ENCODE data around the gene TACR2.

- TF ChIP-seq, protein P1, sequence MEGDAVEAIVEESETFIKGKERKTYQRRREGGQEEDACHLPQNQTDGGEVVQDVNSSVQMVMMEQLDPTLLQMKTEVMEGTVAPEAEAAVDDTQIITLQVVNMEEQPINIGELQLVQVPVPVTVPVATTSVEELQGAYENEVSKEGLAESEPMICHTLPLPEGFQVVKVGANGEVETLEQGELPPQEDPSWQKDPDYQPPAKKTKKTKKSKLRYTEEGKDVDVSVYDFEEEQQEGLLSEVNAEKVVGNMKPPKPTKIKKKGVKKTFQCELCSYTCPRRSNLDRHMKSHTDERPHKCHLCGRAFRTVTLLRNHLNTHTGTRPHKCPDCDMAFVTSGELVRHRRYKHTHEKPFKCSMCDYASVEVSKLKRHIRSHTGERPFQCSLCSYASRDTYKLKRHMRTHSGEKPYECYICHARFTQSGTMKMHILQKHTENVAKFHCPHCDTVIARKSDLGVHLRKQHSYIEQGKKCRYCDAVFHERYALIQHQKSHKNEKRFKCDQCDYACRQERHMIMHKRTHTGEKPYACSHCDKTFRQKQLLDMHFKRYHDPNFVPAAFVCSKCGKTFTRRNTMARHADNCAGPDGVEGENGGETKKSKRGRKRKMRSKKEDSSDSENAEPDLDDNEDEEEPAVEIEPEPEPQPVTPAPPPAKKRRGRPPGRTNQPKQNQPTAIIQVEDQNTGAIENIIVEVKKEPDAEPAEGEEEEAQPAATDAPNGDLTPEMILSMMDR (IDR thresholded peaks at IDR 0.05) = no peak
- no peak for TF ChIP-seq REST (IDR thresholded peaks at IDR 0.05; ENCODE audit: insufficient read depth in 1 of 2, low read depth in 2 of 2, low read length in 1 of 2)
These were observed 48.9 kb upstream of the TACR2 start for GRCh38 chr10:69465457-69466157.

Data from Panc1 (cell line).